ENCODE data around the gene ITPR3.

The ITPR3 gene

GRCh38 chr6:33632558-33633039 is 11.5 kb downstream of the ITPR3 start:
- H3K4me3 ChIP-seq (replicated peaks; ENCODE audit: low read depth, low read length) = no peak overlapping the region
- H3K27me3 ChIP-seq (replicated peaks; ENCODE audit: control insufficient read depth, insufficient read depth, low read length) = no peaks in the 10 kb centered on the region
- peak; percentile 48 for DNase-seq (ENCODE audit: extremely low read depth, insufficient read length)
- no peaks in the 10 kb centered on the region; the same call in 1 of the 2 replicates for H3K36me3 ChIP-seq (ENCODE audit: control insufficient read depth, insufficient read depth, low read length)
- peak; percentile 87 for TF ChIP-seq CTCF (IDR thresholded peaks at IDR 0.05; ENCODE audit: insufficient read depth, low read length, poor library complexity, severe bottlenecking)

- peak overlapping the region; percentile 46; the same call in 1 of the 2 replicates for H3K4me3 ChIP-seq (replicated peaks; ENCODE audit: low read depth, low read length)
- DNase-seq (ENCODE audit: extremely low read depth, insufficient read length) = no peak
- H3K27me3 ChIP-seq (replicated peaks; ENCODE audit: control insufficient read depth, insufficient read depth, low read length) = no peaks in the 10 kb centered on the region
- H3K36me3 ChIP-seq (ENCODE audit: control insufficient read depth, insufficient read depth, low read length) = no peaks in the 10 kb centered on the region; the same call in 1 of the 2 replicates
- no peak for TF ChIP-seq CTCF (IDR thresholded peaks at IDR 0.05; ENCODE audit: insufficient read depth, low read length, poor library complexity, severe bottlenecking)
Measured at GRCh38 chr6:33633084-33633461, 12.0 kb downstream of the ITPR3 start.

GRCh38 chr6:33633462-33634158 is 12.5 kb downstream of the ITPR3 start:
- Histone ChIP-seq H3K4me3 (replicated peaks; ENCODE audit: low read depth, low read length) (peak overlapping the region; percentile 57), H3K27me3 (replicated peaks; ENCODE audit: control insufficient read depth, insufficient read depth, low read length) (no peaks in the 10 kb centered on the region), H3K36me3 (ENCODE audit: control insufficient read depth, insufficient read depth, low read length) (no peaks in the 10 kb centered on the region; the same call in 1 of the 2 replicates)
- no peak for TF ChIP-seq CTCF (IDR thresholded peaks at IDR 0.05; ENCODE audit: insufficient read depth, low read length, poor library complexity, severe bottlenecking)
- DNase-seq (ENCODE audit: extremely low read depth, insufficient read length) = peak; percentile 63

GRCh38 chr6:33634161-33634727 is 13.1 kb downstream of the ITPR3 start:
- no peaks in the 10 kb centered on the region for H3K27me3 ChIP-seq (replicated peaks; ENCODE audit: control insufficient read depth, insufficient read depth, low read length)
- peak overlapping the region; percentile 57 for H3K4me3 ChIP-seq (replicated peaks; ENCODE audit: low read depth, low read length)
- no peak for TF ChIP-seq CTCF (IDR thresholded peaks at IDR 0.05; ENCODE audit: insufficient read depth, low read length, poor library complexity, severe bottlenecking)
- DNase-seq (ENCODE audit: extremely low read depth, insufficient read length) = no peak
- H3K36me3 ChIP-seq (ENCODE audit: control insufficient read depth, insufficient read depth, low read length) = no peaks in the 10 kb centered on the region; the same call in 1 of the 2 replicates

- H3K27me3 ChIP-seq (replicated peaks; ENCODE audit: control insufficient read depth, insufficient read depth, low read length) = no peaks in the 10 kb centered on the region
- no peak for DNase-seq (ENCODE audit: extremely low read depth, insufficient read length)
- no peak overlapping the region for H3K4me3 ChIP-seq (replicated peaks; ENCODE audit: low read depth, low read length)
- no peaks in the 10 kb centered on the region; the same call in 1 of the 2 replicates for H3K36me3 ChIP-seq (ENCODE audit: control insufficient read depth, insufficient read depth, low read length)
- no peak for TF ChIP-seq CTCF (IDR thresholded peaks at IDR 0.05; ENCODE audit: insufficient read depth, low read length, poor library complexity, severe bottlenecking)
Measured at GRCh38 chr6:33634946-33635345, 13.8 kb downstream of the ITPR3 start.

Data from GM06990 (cell line).